HEK293 (cell line): ENCODE measurements around the gene FOXP1.

Experiments
- BCL11A ChIP-seq: fragments of 450-650 bp; formaldehyde crosslinking; IDR thresholded peaks from 2 replicates; pipeline ENCODE4 v1.5.1; 2016; ENCODE audit warnings: low read depth, missing biosample characterization, missing genetic modification characterization
- ZBTB1 ChIP-seq: fragments of 450-650 bp; formaldehyde crosslinking; IDR thresholded peaks from 2 replicates; pipeline ENCODE4 v1.5.1; 2016; ENCODE audit warnings: missing biosample characterization, missing genetic modification characterization
- ZNF114 ChIP-seq: fragments of 450-650 bp; formaldehyde crosslinking; IDR thresholded peaks from 2 replicates; pipeline ENCODE4 v1.5.0; 2017; ENCODE audit warnings: missing biosample characterization, missing genetic modification characterization
- ZNF274 ChIP-seq, 2 experiments: fragments of 200-500 bp in 1 of 2; fragments of 450-650 bp in 1 of 2; sonication (Bioruptor generic) in 1 of 2; formaldehyde crosslinking in 1 of 2; IDR thresholded peaks; 2 replicates each; pipeline versions ENCODE4 v1.5.1 to v1.6.1; 2014 to 2016; ENCODE audit warnings: borderline replicate concordance in 1 of 2, inconsistent platforms in 1 of 2, low read length in 1 of 2, missing biosample characterization in 1 of 2, missing genetic modification characterization in 1 of 2
- ZNF335 ChIP-seq: fragments of 450-650 bp; formaldehyde crosslinking; conservative IDR thresholded peaks from 2 replicates; pipeline ENCODE4 v1.5.1; 2016; ENCODE audit warnings: missing biosample characterization, missing genetic modification characterization
- ZNF350 ChIP-seq: fragments of 450-650 bp; formaldehyde crosslinking; IDR thresholded peaks from 2 replicates; pipeline ENCODE4 v1.5.0; 2017; ENCODE audit warnings: missing biosample characterization, mild to moderate bottlenecking, missing genetic modification characterization
- ZNF596 ChIP-seq: fragments of 450-650 bp; IDR thresholded peaks from 2 replicates; pipeline ENCODE4 v1.5.0; 2018; ENCODE audit warnings: missing biosample characterization, mild to moderate bottlenecking, missing genetic modification characterization, moderate library complexity
- ZNF660 ChIP-seq: fragments of 450-650 bp; IDR thresholded peaks from 2 replicates; pipeline ENCODE4 v1.5.1; 2018; ENCODE audit warnings: missing biosample characterization, mild to moderate bottlenecking, missing genetic modification characterization
- TF ChIP-seq, protein P1 (sequence below): fragments of 450-650 bp; formaldehyde crosslinking; IDR thresholded peaks from 2 replicates; pipeline ENCODE4 v1.5.1; 2016; ENCODE audit warnings: missing biosample characterization, missing genetic modification characterization
- TF ChIP-seq, protein P2 (sequence below): fragments of 450-650 bp; formaldehyde crosslinking; IDR thresholded peaks from 2 replicates; pipeline ENCODE4 v1.5.1; 2016; ENCODE audit warnings: missing biosample characterization, missing genetic modification characterization, low read depth
- TF ChIP-seq, protein P3 (sequence below): fragments of 450-650 bp; formaldehyde crosslinking; IDR thresholded peaks from 2 replicates; pipeline ENCODE4 v1.5.1; 2016; ENCODE audit warnings: missing biosample characterization, missing genetic modification characterization

DNA sequence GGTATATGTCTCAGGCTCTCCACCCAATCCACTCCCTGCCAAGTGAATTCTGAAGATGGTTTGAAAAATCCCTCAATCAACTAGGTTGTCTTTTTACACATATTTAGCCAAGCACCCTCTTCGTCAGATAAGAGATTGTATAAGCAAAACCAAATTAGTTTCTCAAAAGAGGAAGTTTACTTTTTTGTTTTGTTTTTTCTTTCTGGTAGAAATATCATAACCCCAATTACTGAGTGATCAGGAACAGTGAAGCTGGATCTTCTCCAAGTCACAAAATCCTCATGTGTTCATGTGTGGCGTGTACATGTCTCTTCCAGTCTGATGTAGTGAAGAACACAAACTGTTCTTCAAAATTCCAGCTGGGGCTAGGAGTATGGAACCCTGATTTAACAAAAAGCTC, 180.6 kb downstream of the FOXP1 start:
- TF ChIP-seq, protein P1, sequence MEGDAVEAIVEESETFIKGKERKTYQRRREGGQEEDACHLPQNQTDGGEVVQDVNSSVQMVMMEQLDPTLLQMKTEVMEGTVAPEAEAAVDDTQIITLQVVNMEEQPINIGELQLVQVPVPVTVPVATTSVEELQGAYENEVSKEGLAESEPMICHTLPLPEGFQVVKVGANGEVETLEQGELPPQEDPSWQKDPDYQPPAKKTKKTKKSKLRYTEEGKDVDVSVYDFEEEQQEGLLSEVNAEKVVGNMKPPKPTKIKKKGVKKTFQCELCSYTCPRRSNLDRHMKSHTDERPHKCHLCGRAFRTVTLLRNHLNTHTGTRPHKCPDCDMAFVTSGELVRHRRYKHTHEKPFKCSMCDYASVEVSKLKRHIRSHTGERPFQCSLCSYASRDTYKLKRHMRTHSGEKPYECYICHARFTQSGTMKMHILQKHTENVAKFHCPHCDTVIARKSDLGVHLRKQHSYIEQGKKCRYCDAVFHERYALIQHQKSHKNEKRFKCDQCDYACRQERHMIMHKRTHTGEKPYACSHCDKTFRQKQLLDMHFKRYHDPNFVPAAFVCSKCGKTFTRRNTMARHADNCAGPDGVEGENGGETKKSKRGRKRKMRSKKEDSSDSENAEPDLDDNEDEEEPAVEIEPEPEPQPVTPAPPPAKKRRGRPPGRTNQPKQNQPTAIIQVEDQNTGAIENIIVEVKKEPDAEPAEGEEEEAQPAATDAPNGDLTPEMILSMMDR = no peak
- TF ChIP-seq ZNF350 (tag by site-specific recombination) = no peak
- TF ChIP-seq ZNF660 = no peak
- TF ChIP-seq, protein P2, sequence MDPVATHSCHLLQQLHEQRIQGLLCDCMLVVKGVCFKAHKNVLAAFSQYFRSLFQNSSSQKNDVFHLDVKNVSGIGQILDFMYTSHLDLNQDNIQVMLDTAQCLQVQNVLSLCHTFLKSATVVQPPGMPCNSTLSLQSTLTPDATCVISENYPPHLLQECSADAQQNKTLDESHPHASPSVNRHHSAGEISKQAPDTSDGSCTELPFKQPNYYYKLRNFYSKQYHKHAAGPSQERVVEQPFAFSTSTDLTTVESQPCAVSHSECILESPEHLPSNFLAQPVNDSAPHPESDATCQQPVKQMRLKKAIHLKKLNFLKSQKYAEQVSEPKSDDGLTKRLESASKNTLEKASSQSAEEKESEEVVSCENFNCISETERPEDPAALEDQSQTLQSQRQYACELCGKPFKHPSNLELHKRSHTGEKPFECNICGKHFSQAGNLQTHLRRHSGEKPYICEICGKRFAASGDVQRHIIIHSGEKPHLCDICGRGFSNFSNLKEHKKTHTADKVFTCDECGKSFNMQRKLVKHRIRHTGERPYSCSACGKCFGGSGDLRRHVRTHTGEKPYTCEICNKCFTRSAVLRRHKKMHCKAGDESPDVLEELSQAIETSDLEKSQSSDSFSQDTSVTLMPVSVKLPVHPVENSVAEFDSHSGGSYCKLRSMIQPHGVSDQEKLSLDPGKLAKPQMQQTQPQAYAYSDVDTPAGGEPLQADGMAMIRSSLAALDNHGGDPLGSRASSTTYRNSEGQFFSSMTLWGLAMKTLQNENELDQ (tag by site-specific recombination) = no peak
- no peak for TF ChIP-seq BCL11A (tag by site-specific recombination)
- TF ChIP-seq ZBTB1 = no peak
- TF ChIP-seq ZNF274 (IDR thresholded peaks at IDR 0.05; ENCODE audit: low read length) = no peak
- no peak for TF ChIP-seq ZNF274 (tag by site-specific recombination; IDR thresholded peaks at IDR 0.05; ENCODE audit: borderline replicate concordance)
- TF ChIP-seq ZNF114 = no peak
- TF ChIP-seq, protein P3, sequence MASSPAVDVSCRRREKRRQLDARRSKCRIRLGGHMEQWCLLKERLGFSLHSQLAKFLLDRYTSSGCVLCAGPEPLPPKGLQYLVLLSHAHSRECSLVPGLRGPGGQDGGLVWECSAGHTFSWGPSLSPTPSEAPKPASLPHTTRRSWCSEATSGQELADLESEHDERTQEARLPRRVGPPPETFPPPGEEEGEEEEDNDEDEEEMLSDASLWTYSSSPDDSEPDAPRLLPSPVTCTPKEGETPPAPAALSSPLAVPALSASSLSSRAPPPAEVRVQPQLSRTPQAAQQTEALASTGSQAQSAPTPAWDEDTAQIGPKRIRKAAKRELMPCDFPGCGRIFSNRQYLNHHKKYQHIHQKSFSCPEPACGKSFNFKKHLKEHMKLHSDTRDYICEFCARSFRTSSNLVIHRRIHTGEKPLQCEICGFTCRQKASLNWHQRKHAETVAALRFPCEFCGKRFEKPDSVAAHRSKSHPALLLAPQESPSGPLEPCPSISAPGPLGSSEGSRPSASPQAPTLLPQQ (tag by site-specific recombination) = no peak
- TF ChIP-seq ZNF596 = no peak
- no peak for TF ChIP-seq ZNF335
